H9 (cell line): ENCODE results near the gene PNPLA2. TPM values are rescaled to one million over a fixed set of nuclear protein-coding genes. Genes with fewer than 3 reads are reported as not detected.
A peak's percentile ranks its signal among the peaks of the same experiment; 100 is the strongest.

ENCODE experiments used
- DNase-seq: peaks from one replicate; pipeline ENCODE4 v3.0.0-alpha.2; 2017
- H2AFZ ChIP-seq: one replicate; pipeline ENCODE4 v1.6.1; 2013; ENCODE audit warnings: mild to moderate bottlenecking, low read length, control low read depth, moderate library complexity
- H2AK5ac ChIP-seq: 2 replicates; pipeline ENCODE4 v1.6.1; 2013; ENCODE audit warnings: low read length, control low read depth, mixed read lengths; ENCODE audit not compliant: insufficient read length
- H2BK120ac ChIP-seq: one replicate; pipeline ENCODE4 v1.6.1; 2013; ENCODE audit warnings: low read depth, mild to moderate bottlenecking, low read length, control low read depth, inconsistent platforms; ENCODE audit not compliant: poor library complexity, severe bottlenecking
- H2BK12ac ChIP-seq: 2 replicates; pipeline ENCODE4 v1.6.1; 2013; ENCODE audit warnings: low read length, control low read depth, mixed read lengths, low read depth; ENCODE audit not compliant: insufficient read length
- H2BK15ac ChIP-seq: 2 replicates; pipeline ENCODE4 v1.6.1; 2013; ENCODE audit warnings: low read depth, low read length, control low read depth
- H2BK20ac ChIP-seq: one replicate; pipeline ENCODE4 v1.6.1; 2013; ENCODE audit warnings: low read depth, mild to moderate bottlenecking, low read length, control low read depth, inconsistent platforms; ENCODE audit not compliant: poor library complexity, severe bottlenecking
- H2BK5ac ChIP-seq: 2 replicates; pipeline ENCODE4 v1.6.1; 2013; ENCODE audit warnings: low read length, control low read depth, mixed read lengths; ENCODE audit not compliant: insufficient read length
- H3K14ac ChIP-seq: 2 replicates; pipeline ENCODE4 v1.6.1; 2013; ENCODE audit warnings: low read length, control low read depth; ENCODE audit not compliant: insufficient read depth
- H3K18ac ChIP-seq: 2 replicates; pipeline ENCODE4 v1.6.1; 2013; ENCODE audit warnings: low read depth, mild to moderate bottlenecking, mixed read lengths, low read length, control low read depth; ENCODE audit not compliant: insufficient read length
- H3K23ac ChIP-seq: 2 replicates; pipeline ENCODE4 v1.6.1; 2013; ENCODE audit warnings: low read length, control low read depth, mixed read lengths, low read depth; ENCODE audit not compliant: insufficient read length
- H3K23me2 ChIP-seq: 2 replicates; pipeline ENCODE4 v1.6.1; 2013; ENCODE audit warnings: low read depth, mild to moderate bottlenecking, mixed read lengths, low read length, control low read depth; ENCODE audit not compliant: insufficient read length, poor library complexity, severe bottlenecking
- H3K27ac ChIP-seq: 2 replicates; pipeline ENCODE4 v1.5.1; 2013; ENCODE audit warnings: low read length, control low read depth, mixed read lengths, low read depth; ENCODE audit not compliant: insufficient read length
- H3K27me3 ChIP-seq: 2 replicates; pipeline ENCODE4 v1.6.1; 2013; ENCODE audit warnings: low read length, control low read depth, inconsistent platforms; ENCODE audit not compliant: insufficient read depth
- H3K4ac ChIP-seq: 2 replicates; pipeline ENCODE4 v1.6.1; 2013; ENCODE audit warnings: low read depth, mild to moderate bottlenecking, control low read depth, inconsistent platforms, low read length, moderate library complexity
- H3K4me1 ChIP-seq: 2 replicates; pipeline ENCODE4 v1.6.1; 2013; ENCODE audit warnings: low read length, control low read depth, inconsistent platforms; ENCODE audit not compliant: insufficient read depth
- H3K4me2 ChIP-seq: 2 replicates; pipeline ENCODE4 v1.6.1; 2013; ENCODE audit warnings: low read length, control low read depth, mixed read lengths; ENCODE audit not compliant: insufficient read length, insufficient read depth
- H3K56ac ChIP-seq: 2 replicates; pipeline ENCODE4 v1.6.1; 2013; ENCODE audit warnings: low read depth, mild to moderate bottlenecking, mixed read lengths, low read length, control low read depth; ENCODE audit not compliant: insufficient read length
- H3K79me1 ChIP-seq: 2 replicates; pipeline ENCODE4 v1.6.1; 2013; ENCODE audit warnings: low read depth, mild to moderate bottlenecking, moderate library complexity, low read length, control low read depth, inconsistent platforms; ENCODE audit not compliant: insufficient read depth, poor library complexity, severe bottlenecking
- H3K79me2 ChIP-seq: 2 replicates; pipeline ENCODE4 v1.6.1; 2013; ENCODE audit warnings: low read length, control low read depth, inconsistent platforms; ENCODE audit not compliant: insufficient read depth
- H3K9ac ChIP-seq: 2 replicates; pipeline ENCODE4 v1.6.1; 2013; ENCODE audit warnings: low read length, control low read depth, mixed read lengths; ENCODE audit not compliant: insufficient read length; ENCODE audit errors: extremely low read depth
- H3K9me3 ChIP-seq: one replicate; pipeline ENCODE4 v1.6.1; 2013; ENCODE audit warnings: low read depth, low read length, inconsistent platforms; ENCODE audit not compliant: control insufficient read depth
- H3T11ph ChIP-seq: one replicate; pipeline ENCODE4 v1.6.1; 2013; ENCODE audit warnings: mild to moderate bottlenecking, low read length, control low read depth, inconsistent platforms
- H4K20me1 ChIP-seq: one replicate; pipeline ENCODE4 v1.6.1; 2013; ENCODE audit not compliant: control insufficient read depth, insufficient read length, insufficient read depth
- H4K5ac ChIP-seq: 2 replicates; pipeline ENCODE4 v1.6.1; 2013; ENCODE audit warnings: low read depth, mild to moderate bottlenecking, mixed read lengths, low read length, control low read depth; ENCODE audit not compliant: insufficient read length
- H4K8ac ChIP-seq: replicated peaks from 2 replicates; pipeline ENCODE4 v1.6.1; 2013; ENCODE audit warnings: low read length, control low read depth, mixed read lengths, low read depth; ENCODE audit not compliant: insufficient read length
- H4K91ac ChIP-seq: 2 replicates; pipeline ENCODE4 v1.6.1; 2013; ENCODE audit warnings: low read depth, mild to moderate bottlenecking, moderate library complexity, mixed read lengths, low read length, control low read depth; ENCODE audit not compliant: insufficient read length
- H3K27ac Mint-ChIP-seq, 3 experiments: 2 replicates in 2 of 3; 3 replicates in 1 of 3; pipeline ENCODE4 v1.8.0; 2020 to 2021; ENCODE audit warnings: mixed read lengths in 3 of 3, mild to moderate bottlenecking in 1 of 3, moderate library complexity in 1 of 3
- H3K27me3 Mint-ChIP-seq: 2 replicates; pipeline ENCODE4 v1.8.0; 2021; ENCODE audit warnings: low read depth, mild to moderate bottlenecking, moderate library complexity, mixed read lengths
- H3K36me3 Mint-ChIP-seq, 3 experiments: 2 replicates in 2 of 3; 3 replicates in 1 of 3; pipeline ENCODE4 v1.8.0; 2020 to 2021; ENCODE audit warnings: low read depth in 3 of 3, mixed read lengths in 3 of 3; ENCODE audit not compliant: insufficient read depth in 1 of 3
- H3K4me1 Mint-ChIP-seq, 2 experiments: 2 replicates each; pipeline ENCODE4 v1.8.0; 2020; ENCODE audit warnings: mixed read lengths in 2 of 2
- H3K4me3 Mint-ChIP-seq, 2 experiments: 2 replicates in 1 of 2; 3 replicates in 1 of 2; pipeline ENCODE4 v1.8.0; 2020 to 2021; ENCODE audit warnings: mild to moderate bottlenecking in 2 of 2, mixed read lengths in 2 of 2, moderate library complexity in 1 of 2
- H3K9me3 Mint-ChIP-seq, 2 experiments: 2 replicates in 1 of 2; 3 replicates in 1 of 2; pipeline ENCODE4 v1.8.0; 2020; ENCODE audit warnings: mild to moderate bottlenecking in 2 of 2, mixed read lengths in 2 of 2, moderate library complexity in 1 of 2
- CTCF ChIP-seq: fragments of 200-600 bp; sonication (generic); conservative IDR thresholded peaks from 3 replicates; pipeline ENCODE4 v1.8.0; 2021; ENCODE audit warnings: antibody characterized with exemption, mild to moderate bottlenecking
- WGBS: extraction: QIAGEN DNeasy Blood & Tissue Kit; methylation state at CpG from one replicate; pipeline ENCODE4 v1.1.7; 2013; ENCODE audit warnings: missing lambda C conversion rate, low lambda C conversion rate, mixed read lengths; ENCODE audit not compliant: insufficient read length; ENCODE audit errors: extremely low coverage; 5-methylcytosine and 5-hydroxymethylcytosine counted together
- total RNA-seq: library from RNA; stranded (reverse); gene quantifications from 2 replicates; pipeline ENCODE4 v1.2.1, GENCODE V29; 2021

The PNPLA2 gene
- total RNA-seq, 1 experiment from 2014 or later = 67.3 TPM

DNA sequence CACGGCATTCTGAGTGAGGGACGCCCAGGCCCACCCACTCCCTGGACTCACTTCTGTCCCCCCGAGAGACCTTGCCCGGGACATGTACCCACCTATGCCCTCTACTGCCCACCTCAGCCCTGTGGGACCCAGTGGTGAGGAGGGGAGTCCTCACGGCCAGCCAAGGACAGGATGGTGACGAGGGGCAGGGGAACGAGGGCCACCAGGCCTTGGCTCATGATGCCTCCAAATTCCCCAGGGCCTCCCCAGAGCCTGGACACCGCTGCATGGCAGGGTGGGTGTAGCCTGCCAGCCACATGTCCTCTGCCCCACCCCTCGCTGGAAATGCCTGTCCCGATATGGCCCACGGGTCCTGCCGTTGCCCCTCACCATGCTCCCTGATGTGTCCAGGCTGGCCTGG is 50.1 kb downstream of the PNPLA2 start:
- no peaks in the 10 kb centered on the region for H3K79me2 ChIP-seq
- H4K8ac ChIP-seq = no peak overlapping the region
- Mint-ChIP-seq H3K36me3 (peaks cover 8 to 29% (median 23%) of the 10 kb centered on the region in 3 experiments), H3K4me3 (no peak overlapping the region), H3K27ac (peak overlapping the region in 1 of 3 experiments; percentile 24; a peak in 1 of 7 replicates), H3K4me1 (peaks cover 4 to 10% of the 10 kb centered on the region in 2 experiments), H3K9me3 (no peaks in the 10 kb centered on the region), H3K27me3 (peaks cover 3% of the 10 kb centered on the region; the same call in 1 of the 2 replicates)
- H3K79me1 ChIP-seq = no peaks in the 10 kb centered on the region
- no peak overlapping the region for H3K56ac ChIP-seq
- no peak overlapping the region for H3K4ac ChIP-seq
- H3K23ac ChIP-seq = no peak overlapping the region
- H2BK15ac ChIP-seq = no peak overlapping the region
- no peak overlapping the region for H2BK20ac ChIP-seq
- no peak for TF ChIP-seq CTCF
- no peaks in the 10 kb centered on the region for H3K9me3 ChIP-seq
- no peak overlapping the region; the same call in 1 of the 2 replicates for H3K14ac ChIP-seq
- no peak overlapping the region for H2BK12ac ChIP-seq
- H4K91ac ChIP-seq = no peak overlapping the region
- no peak overlapping the region for H4K5ac ChIP-seq
- no peak overlapping the region for H3K9ac ChIP-seq
- H3K27ac ChIP-seq = no peak overlapping the region
- no peak overlapping the region for H2AFZ ChIP-seq
- no CpG with 5 or more reads among the region's 12 CpGs for WGBS
- H3K27me3 ChIP-seq = no peaks in the 10 kb centered on the region
- H2BK120ac ChIP-seq = no peak overlapping the region
- H2BK5ac ChIP-seq = no peak overlapping the region
- H2AK5ac ChIP-seq = no peak overlapping the region
- no peak overlapping the region for H3K4me2 ChIP-seq
- no peak overlapping the region for H3K18ac ChIP-seq
- H3K4me1 ChIP-seq = no peaks in the 10 kb centered on the region
- no peak for DNase-seq
- H4K20me1 ChIP-seq = no peaks in the 10 kb centered on the region
- no peak overlapping the region for H3T11ph ChIP-seq
- no peaks in the 10 kb centered on the region for H3K23me2 ChIP-seq
